Gastroesophageal sphincter (tissue), 3 donors: Measurements from ENCODE around the gene ZNF74.

Source experiments
- EP300 ChIP-seq: sonication (generic); formaldehyde crosslinking; IDR thresholded peaks from one replicate; pipeline ENCODE4 v1.6.1; 2017; ENCODE audit warnings: antibody characterized with exemption, mild to moderate bottlenecking
- POLR2A ChIP-seq, 2 donors: fragments of 450-650 bp; IDR thresholded peaks; one replicate each; pipeline ENCODE4 v1.6.1; 2017; ENCODE audit warnings: antibody characterized with exemption in 2 of 2, mild to moderate bottlenecking in 2 of 2, moderate library complexity in 1 of 2
- TF ChIP-seq, protein P1 (sequence below), 4 experiments: fragments of 200-600 bp in 2 of 4; fragments of 450-650 bp in 2 of 4; sonication (generic) in 1 of 4; IDR thresholded peaks; one replicate each; pipeline ENCODE4 v1.5.1; 2017 to 2019; ENCODE audit warnings: antibody characterized with exemption in 4 of 4, mild to moderate bottlenecking in 2 of 4, moderate library complexity in 2 of 4

DNA sequence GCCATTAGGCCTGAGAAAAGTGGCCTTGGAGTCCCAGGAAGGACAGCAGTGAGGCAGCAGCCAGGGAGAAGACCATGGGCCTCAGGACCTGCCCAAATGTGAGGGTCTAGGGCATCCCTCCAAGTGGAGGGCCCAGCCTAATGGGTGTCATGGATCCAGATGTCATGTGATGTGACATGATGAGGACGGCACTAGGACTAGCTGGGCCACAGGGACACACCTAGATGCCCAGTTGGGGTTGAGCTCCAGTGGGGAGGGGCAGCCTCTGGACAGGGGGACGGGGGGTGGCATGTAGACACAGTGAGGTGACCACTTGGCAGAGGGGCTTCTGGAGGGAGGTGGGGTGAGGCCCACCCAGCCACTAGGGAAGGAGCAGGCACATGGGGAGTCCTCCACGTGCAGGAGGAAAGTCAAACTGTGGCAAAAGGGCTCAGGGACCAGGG, 38.3 kb downstream of the ZNF74 start:
- no peak for TF ChIP-seq POLR2A (IDR thresholded peaks at IDR 0.05)
- TF ChIP-seq EP300, result no peak
- TF ChIP-seq, protein P1, sequence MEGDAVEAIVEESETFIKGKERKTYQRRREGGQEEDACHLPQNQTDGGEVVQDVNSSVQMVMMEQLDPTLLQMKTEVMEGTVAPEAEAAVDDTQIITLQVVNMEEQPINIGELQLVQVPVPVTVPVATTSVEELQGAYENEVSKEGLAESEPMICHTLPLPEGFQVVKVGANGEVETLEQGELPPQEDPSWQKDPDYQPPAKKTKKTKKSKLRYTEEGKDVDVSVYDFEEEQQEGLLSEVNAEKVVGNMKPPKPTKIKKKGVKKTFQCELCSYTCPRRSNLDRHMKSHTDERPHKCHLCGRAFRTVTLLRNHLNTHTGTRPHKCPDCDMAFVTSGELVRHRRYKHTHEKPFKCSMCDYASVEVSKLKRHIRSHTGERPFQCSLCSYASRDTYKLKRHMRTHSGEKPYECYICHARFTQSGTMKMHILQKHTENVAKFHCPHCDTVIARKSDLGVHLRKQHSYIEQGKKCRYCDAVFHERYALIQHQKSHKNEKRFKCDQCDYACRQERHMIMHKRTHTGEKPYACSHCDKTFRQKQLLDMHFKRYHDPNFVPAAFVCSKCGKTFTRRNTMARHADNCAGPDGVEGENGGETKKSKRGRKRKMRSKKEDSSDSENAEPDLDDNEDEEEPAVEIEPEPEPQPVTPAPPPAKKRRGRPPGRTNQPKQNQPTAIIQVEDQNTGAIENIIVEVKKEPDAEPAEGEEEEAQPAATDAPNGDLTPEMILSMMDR (IDR thresholded peaks at IDR 0.05), result no peak
